ENCODE measurements around the gene PPM1F.

DNA sequence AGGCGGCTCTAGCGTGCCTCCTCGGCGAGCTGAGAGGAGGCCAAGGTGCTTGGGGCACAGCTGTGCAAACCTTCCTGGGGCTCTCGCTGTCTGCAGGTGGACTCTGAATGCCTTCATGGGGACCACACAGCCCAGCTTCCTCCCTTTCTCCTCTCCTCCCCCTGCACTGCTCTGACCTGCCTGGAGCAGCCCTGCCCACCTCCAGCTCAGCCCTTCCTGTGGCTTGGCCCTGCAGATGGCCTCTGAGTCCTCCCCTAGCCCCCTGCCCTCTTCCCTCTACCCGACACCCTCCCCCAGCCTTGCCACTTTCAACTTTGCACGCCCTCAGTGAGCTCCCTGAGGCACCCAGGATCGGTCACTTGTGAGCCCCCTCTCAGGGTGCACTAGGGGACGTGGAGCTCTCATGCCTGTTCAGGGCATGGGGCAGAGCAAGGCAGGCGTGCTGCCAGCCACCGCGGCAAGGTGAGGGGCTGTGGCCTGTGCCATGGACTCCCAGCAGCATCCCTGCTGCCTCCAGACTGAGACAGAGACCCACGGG is 31.4 kb downstream of the PPM1F start:
- no peak for TF ChIP-seq BHLHE40 (IDR thresholded peaks at IDR 0.05; ENCODE audit: borderline replicate concordance)
- TF ChIP-seq SP1 (IDR thresholded peaks at IDR 0.05): no peak
- no peak for TF ChIP-seq SUZ12 (IDR thresholded peaks at IDR 0.05)
